OCI-LY1 (cell line): ENCODE data around the gene ZNF773.

Experiments
- H2AFZ ChIP-seq: fragments of 200-600 bp; sonication (generic), shearing (Covaris generic); 2 replicates; pipeline ENCODE4 v1.6.0; 2014; ENCODE audit warnings: antibody characterized with exemption, mild to moderate bottlenecking, low read length
- H3F3A ChIP-seq: fragments of 200-600 bp; sonication (generic), shearing (Covaris generic); 2 replicates; pipeline ENCODE4 v1.6.0; 2014; ENCODE audit warnings: mild to moderate bottlenecking, antibody characterized with exemption, low read length, moderate library complexity; ENCODE audit not compliant: insufficient read depth
- H3K27ac ChIP-seq: fragments of 200-600 bp; sonication (generic); 2 replicates; pipeline ENCODE4 v1.5.1; 2014; ENCODE audit warnings: low read length, mixed run types, mild to moderate bottlenecking, low read depth; ENCODE audit not compliant: poor library complexity, severe bottlenecking
- H3K27me3 ChIP-seq: fragments of 200-600 bp; sonication (generic); 2 replicates; pipeline ENCODE4 v1.6.0; 2014; ENCODE audit warnings: antibody characterized with exemption, mild to moderate bottlenecking, low read length, moderate library complexity; ENCODE audit not compliant: insufficient read depth
- H3K36me3 ChIP-seq: fragments of 200-600 bp; sonication (generic); 2 replicates; pipeline ENCODE4 v1.6.1; 2014; ENCODE audit warnings: mild to moderate bottlenecking, antibody characterized with exemption, low read length, moderate library complexity, mixed read lengths; ENCODE audit not compliant: insufficient read depth
- H3K4me1 ChIP-seq: fragments of 200-600 bp; sonication (generic); 2 replicates; pipeline ENCODE4 v1.5.1; 2014; ENCODE audit warnings: mild to moderate bottlenecking, low read length, moderate library complexity; ENCODE audit not compliant: insufficient read depth, severe bottlenecking
- H3K4me2 ChIP-seq: fragments of 200-600 bp; sonication (generic), shearing (Covaris generic); 2 replicates; pipeline ENCODE4 v1.6.1; 2014; ENCODE audit warnings: low read length
- H3K4me3 ChIP-seq: fragments of 200-600 bp; sonication (generic); 2 replicates; pipeline ENCODE4 v1.5.1; 2014; ENCODE audit warnings: low read length, low read depth, mild to moderate bottlenecking, mixed read lengths; ENCODE audit not compliant: poor library complexity, severe bottlenecking
- H3K79me2 ChIP-seq: fragments of 200-600 bp; shearing (Covaris generic); 2 replicates; pipeline ENCODE4 v1.6.1; 2016; ENCODE audit warnings: mixed run types, low read length, mixed read lengths; ENCODE audit not compliant: insufficient read depth
- H3K9ac ChIP-seq: fragments of 200-600 bp; sonication (generic), shearing (Covaris generic); 2 replicates; pipeline ENCODE4 v1.6.1; 2014; ENCODE audit warnings: mild to moderate bottlenecking, low read length, mixed read lengths
- H3K9me2 ChIP-seq: fragments of 200-600 bp; sonication (generic), shearing (Covaris generic); 2 replicates; pipeline ENCODE4 v1.6.1; 2014; ENCODE audit warnings: low read depth, mild to moderate bottlenecking, low read length, mixed read lengths
- H3K9me3 ChIP-seq: fragments of 200-600 bp; shearing (Covaris generic); 2 replicates; pipeline ENCODE4 v1.6.1; 2014; ENCODE audit warnings: low read length, mixed read lengths
- H4K20me1 ChIP-seq: fragments of 200-600 bp; sonication (generic), shearing (Covaris generic); 2 replicates; pipeline ENCODE4 v1.6.0; 2016; ENCODE audit warnings: mild to moderate bottlenecking, low read length; ENCODE audit not compliant: insufficient read depth
- EZH2 ChIP-seq: fragments of 200-600 bp; sonication (generic), shearing (Covaris generic); IDR thresholded peaks from 2 replicates; pipeline ENCODE4 v1.8.0; 2017; ENCODE audit warnings: borderline replicate concordance, mixed run types, mild to moderate bottlenecking, antibody characterized with exemption, low read length, moderate library complexity, mixed read lengths
- TF ChIP-seq, protein P1 (sequence below): fragments of 200-600 bp; sonication (generic), shearing (Covaris generic); IDR thresholded peaks from 2 replicates; pipeline ENCODE4 v1.5.1; 2017; ENCODE audit warnings: mild to moderate bottlenecking, antibody characterized with exemption, low read length, moderate library complexity, mixed read lengths

Gene ZNF773

GRCh38 chr19:57537953-57538547, 38.3 kb downstream of the ZNF773 start:
- Histone ChIP-seq H3K9ac (no peak overlapping the region), H3F3A (0 out of 2 replicates have a peak, but pooled peaks cover 3% of the 10 kb centered on the region), H3K4me3 (no peak overlapping the region), H3K27ac (no peak overlapping the region), H4K20me1 (no peaks in the 10 kb centered on the region), H3K36me3 (peaks cover 90% of the 10 kb centered on the region), H3K27me3 (no peaks in the 10 kb centered on the region), H2AFZ (no peak overlapping the region), H3K4me2 (no peak overlapping the region), H3K9me2 (no peaks in the 10 kb centered on the region), H3K79me2 (no peaks in the 10 kb centered on the region), H3K9me3 (peaks cover 50% of the 10 kb centered on the region), H3K4me1 (no peaks in the 10 kb centered on the region)
- TF ChIP-seq, protein P1, sequence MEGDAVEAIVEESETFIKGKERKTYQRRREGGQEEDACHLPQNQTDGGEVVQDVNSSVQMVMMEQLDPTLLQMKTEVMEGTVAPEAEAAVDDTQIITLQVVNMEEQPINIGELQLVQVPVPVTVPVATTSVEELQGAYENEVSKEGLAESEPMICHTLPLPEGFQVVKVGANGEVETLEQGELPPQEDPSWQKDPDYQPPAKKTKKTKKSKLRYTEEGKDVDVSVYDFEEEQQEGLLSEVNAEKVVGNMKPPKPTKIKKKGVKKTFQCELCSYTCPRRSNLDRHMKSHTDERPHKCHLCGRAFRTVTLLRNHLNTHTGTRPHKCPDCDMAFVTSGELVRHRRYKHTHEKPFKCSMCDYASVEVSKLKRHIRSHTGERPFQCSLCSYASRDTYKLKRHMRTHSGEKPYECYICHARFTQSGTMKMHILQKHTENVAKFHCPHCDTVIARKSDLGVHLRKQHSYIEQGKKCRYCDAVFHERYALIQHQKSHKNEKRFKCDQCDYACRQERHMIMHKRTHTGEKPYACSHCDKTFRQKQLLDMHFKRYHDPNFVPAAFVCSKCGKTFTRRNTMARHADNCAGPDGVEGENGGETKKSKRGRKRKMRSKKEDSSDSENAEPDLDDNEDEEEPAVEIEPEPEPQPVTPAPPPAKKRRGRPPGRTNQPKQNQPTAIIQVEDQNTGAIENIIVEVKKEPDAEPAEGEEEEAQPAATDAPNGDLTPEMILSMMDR = no peak
- TF ChIP-seq EZH2 = no peak

- Histone ChIP-seq H3K9me2 (no peaks in the 10 kb centered on the region), H3K4me2 (no peak overlapping the region), H2AFZ (no peak overlapping the region), H3K27ac (no peak overlapping the region), H3F3A (0 out of 2 replicates have a peak, but pooled peaks cover 3% of the 10 kb centered on the region), H3K27me3 (no peaks in the 10 kb centered on the region), H3K9me3 (peaks cover 59% of the 10 kb centered on the region), H3K4me1 (no peaks in the 10 kb centered on the region), H4K20me1 (no peaks in the 10 kb centered on the region), H3K4me3 (no peak overlapping the region), H3K36me3 (peaks cover 100% of the 10 kb centered on the region), H3K9ac (no peak overlapping the region), H3K79me2 (no peaks in the 10 kb centered on the region)
- TF ChIP-seq, protein P1 = no peak
- TF ChIP-seq EZH2 = no peak
These were observed 46.8 kb downstream of the ZNF773 start for GRCh38 chr19:57546513-57546912.

- no peaks in the 10 kb centered on the region for H3K9me2 ChIP-seq
- TF ChIP-seq, protein P1 = no peak
- TF ChIP-seq EZH2 = no peak
- H4K20me1 ChIP-seq = no peaks in the 10 kb centered on the region
- no peak overlapping the region for H3K4me2 ChIP-seq
- no peaks in the 10 kb centered on the region for H3K79me2 ChIP-seq
- H3K9me3 ChIP-seq = peaks cover 21% of the 10 kb centered on the region
- H2AFZ ChIP-seq = no peak overlapping the region
- peaks cover 92% of the 10 kb centered on the region for H3K36me3 ChIP-seq
- H3K4me3 ChIP-seq = no peak overlapping the region
- H3K4me1 ChIP-seq = no peaks in the 10 kb centered on the region
- no peak overlapping the region for H3K9ac ChIP-seq
- no peaks in the 10 kb centered on the region for H3F3A ChIP-seq
- H3K27ac ChIP-seq = no peak overlapping the region
- H3K27me3 ChIP-seq = no peaks in the 10 kb centered on the region
These were observed 52.7 kb downstream of the ZNF773 start for GRCh38 chr19:57552432-57552831.
